IPS DF 6.9 (cell line): ENCODE measurements around the gene ZCCHC14.

Experiments used
- DNase-seq: peaks from one replicate; pipeline ENCODE4 v3.0.0-alpha.2; 2013; ENCODE audit warnings: low read depth, low spot score
- H3K27ac ChIP-seq: one replicate; pipeline ENCODE4 v1.5.1; 2013; ENCODE audit warnings: low read length, control low read depth
- H3K27me3 ChIP-seq: 2 replicates; pipeline ENCODE4 v1.6.1; 2013; ENCODE audit warnings: mild to moderate bottlenecking, low read length; ENCODE audit not compliant: control insufficient read depth, insufficient read depth
- H3K36me3 ChIP-seq: 2 replicates; pipeline ENCODE4 v1.6.1; 2013; ENCODE audit warnings: low read length; ENCODE audit not compliant: control insufficient read depth, insufficient read depth
- H3K4me1 ChIP-seq: 2 replicates; pipeline ENCODE4 v1.6.1; 2013; ENCODE audit warnings: low read length; ENCODE audit not compliant: control insufficient read depth, insufficient read depth
- H3K4me3 ChIP-seq: 2 replicates; pipeline ENCODE4 v1.5.1; 2013; ENCODE audit warnings: mild to moderate bottlenecking, low read length
- H3K9me3 ChIP-seq: 2 replicates; pipeline ENCODE4 v1.6.1; 2013; ENCODE audit warnings: low read length, inconsistent platforms; ENCODE audit not compliant: control insufficient read depth, insufficient read depth
- WGBS: extraction: QIAGEN DNeasy Blood & Tissue Kit; methylation state at CpG from one replicate; pipeline ENCODE4 v1.1.7; 2013; ENCODE audit warnings: mixed read lengths, missing lambda C conversion rate; ENCODE audit not compliant: insufficient read length, insufficient coverage; 5-methylcytosine and 5-hydroxymethylcytosine counted together

The ZCCHC14 gene

GRCh38 chr16:87361916-87362619, 130.8 kb downstream of the ZCCHC14 start:
- H3K9me3 ChIP-seq, result no peaks in the 10 kb centered on the region
- no peak overlapping the region for H3K4me3 ChIP-seq
- no peak overlapping the region for H3K27ac ChIP-seq
- no peaks in the 10 kb centered on the region; the same call in 1 of the 2 replicates for H3K4me1 ChIP-seq
- no peak for DNase-seq
- WGBS, result no CpG with 5 or more reads among the region's 8 CpGs
- peaks cover 7% of the 10 kb centered on the region; the same call in 1 of the 2 replicates for H3K36me3 ChIP-seq
- no peaks in the 10 kb centered on the region for H3K27me3 ChIP-seq

DNA sequence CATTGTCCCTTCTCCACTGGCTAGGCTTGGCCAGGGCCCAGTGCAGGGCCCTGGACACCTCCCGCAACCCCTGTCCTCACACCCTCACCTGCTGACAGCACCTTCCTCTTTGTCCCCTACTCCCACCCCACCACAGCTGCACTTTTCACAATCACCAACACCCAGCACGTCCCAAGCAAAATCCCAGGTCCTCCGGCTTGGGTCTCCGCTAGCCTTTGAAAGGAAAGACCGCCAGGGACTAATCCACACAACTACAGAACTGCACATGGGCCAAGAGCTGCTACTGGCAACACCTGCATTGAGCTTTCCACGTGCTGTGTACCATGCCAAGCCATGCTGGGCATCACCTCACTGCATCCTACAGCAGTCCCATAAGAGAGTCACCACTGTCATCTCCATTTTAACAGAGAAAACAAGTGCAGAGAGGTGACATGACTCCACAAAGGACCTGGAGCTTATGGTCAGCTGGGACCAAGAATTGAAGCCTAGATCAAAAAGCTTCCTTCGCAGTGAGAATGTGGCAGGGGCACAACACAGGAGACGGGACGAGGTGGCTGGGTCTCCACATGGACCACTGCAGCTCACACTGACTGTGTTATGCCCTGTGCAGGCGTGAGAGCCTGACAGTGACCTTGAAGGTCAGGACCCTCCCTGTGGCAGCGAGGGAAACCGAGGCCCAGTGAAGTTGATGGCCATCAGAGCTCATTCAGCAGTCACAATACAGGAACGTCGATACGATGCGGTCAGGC, 131.8 kb downstream of the ZCCHC14 start:
- Histone ChIP-seq H3K4me1 (no peaks in the 10 kb centered on the region; the same call in 1 of the 2 replicates), H3K9me3 (no peaks in the 10 kb centered on the region), H3K27ac (no peak overlapping the region), H3K4me3 (no peak overlapping the region), H3K36me3 (peaks cover 7% of the 10 kb centered on the region; the same call in 1 of the 2 replicates), H3K27me3 (no peaks in the 10 kb centered on the region)
- WGBS, result no CpG with 5 or more reads among the region's 16 CpGs
- no peak for DNase-seq

DNA sequence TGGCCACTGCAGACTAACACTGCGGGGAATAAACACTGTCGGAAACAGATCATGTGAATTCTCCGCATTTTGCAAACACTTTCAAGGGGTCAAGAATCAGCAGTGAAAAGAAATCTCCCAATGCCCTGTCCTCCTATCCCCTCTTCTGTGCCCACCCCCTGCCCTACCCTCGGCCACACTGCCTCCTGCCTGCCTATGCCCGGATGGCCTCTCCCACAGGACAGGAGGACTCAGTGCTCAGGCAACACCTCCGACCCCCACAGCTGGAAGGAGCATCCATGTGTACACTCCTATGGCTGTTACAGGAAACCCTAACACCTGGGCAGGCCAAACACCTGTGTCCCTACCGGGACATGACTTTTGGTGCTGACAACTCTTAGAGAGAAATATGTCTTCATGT, 133.7 kb downstream of the ZCCHC14 start:
- no peaks in the 10 kb centered on the region for H3K27me3 ChIP-seq
- no peak for DNase-seq
- H3K4me1 ChIP-seq, result no peaks in the 10 kb centered on the region; the same call in 1 of the 2 replicates
- H3K9me3 ChIP-seq, result no peaks in the 10 kb centered on the region
- H3K36me3 ChIP-seq, result peaks cover 7% of the 10 kb centered on the region; the same call in 1 of the 2 replicates
- H3K4me3 ChIP-seq, result no peak overlapping the region
- whole genome bisulfite sequencing, result no CpG with 5 or more reads among the region's 7 CpGs
- H3K27ac ChIP-seq, result no peak overlapping the region

GRCh38 chr16:87358696-87359095, 134.1 kb downstream of the ZCCHC14 start:
- no CpG with 5 or more reads among the region's 9 CpGs for WGBS
- no peaks in the 10 kb centered on the region for H3K4me1 ChIP-seq
- H3K9me3 ChIP-seq, result no peaks in the 10 kb centered on the region
- DNase-seq, result no peak
- H3K27ac ChIP-seq, result no peak overlapping the region
- no peak overlapping the region for H3K4me3 ChIP-seq
- H3K36me3 ChIP-seq, result peaks cover 7% of the 10 kb centered on the region; the same call in 1 of the 2 replicates
- no peaks in the 10 kb centered on the region for H3K27me3 ChIP-seq

DNA sequence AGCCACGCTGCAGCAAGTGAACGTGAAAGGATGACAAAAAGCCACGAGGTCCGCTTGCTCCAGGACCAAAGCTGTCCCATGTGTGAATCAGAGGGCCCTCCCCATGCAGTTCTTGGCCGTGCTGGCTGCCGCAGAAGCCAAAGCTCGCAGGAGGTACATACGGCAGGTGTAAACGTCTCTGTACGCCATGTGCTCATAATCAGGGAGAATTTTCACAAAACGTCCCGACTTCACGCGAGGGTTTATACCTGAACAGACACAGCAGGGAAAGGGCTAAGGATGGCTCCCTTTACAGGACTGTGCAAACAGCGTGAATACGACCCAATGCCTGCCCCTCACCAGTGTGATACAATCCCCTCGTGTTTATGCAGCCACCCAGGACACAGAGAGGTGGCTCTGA, 134.6 kb downstream of the ZCCHC14 start:
- Histone ChIP-seq H3K9me3 (no peaks in the 10 kb centered on the region), H3K27ac (no peak overlapping the region), H3K27me3 (no peaks in the 10 kb centered on the region), H3K36me3 (peaks cover 7% of the 10 kb centered on the region; the same call in 1 of the 2 replicates), H3K4me1 (no peaks in the 10 kb centered on the region), H3K4me3 (no peak overlapping the region)
- no peak for DNase-seq
- no CpG with 5 or more reads among the region's 17 CpGs for WGBS

DNA sequence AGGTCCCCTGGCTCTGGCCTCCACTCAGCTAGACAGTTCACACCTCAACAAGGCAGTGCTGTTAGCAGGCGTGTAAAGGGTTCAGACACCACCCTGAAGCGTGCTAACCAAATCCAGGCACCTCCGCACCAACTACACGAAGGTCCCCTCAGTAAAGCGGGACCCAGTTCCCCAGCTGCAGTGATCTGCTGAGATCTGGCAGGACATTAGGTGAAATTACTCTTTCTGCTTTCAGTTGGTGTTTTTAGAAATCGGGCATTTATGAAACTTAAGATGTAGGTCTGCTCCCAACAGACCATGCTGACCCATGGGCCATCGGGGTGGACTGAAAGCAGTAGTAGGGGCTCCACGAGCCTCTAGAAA, 136.4 kb downstream of the ZCCHC14 start:
- DNase-seq, result no peak
- Histone ChIP-seq H3K27ac (no peak overlapping the region), H3K9me3 (no peaks in the 10 kb centered on the region), H3K27me3 (no peaks in the 10 kb centered on the region), H3K4me3 (no peak overlapping the region), H3K36me3 (peaks cover 7% of the 10 kb centered on the region; the same call in 1 of the 2 replicates), H3K4me1 (no peaks in the 10 kb centered on the region)
- WGBS, result no CpG with 5 or more reads among the region's 8 CpGs
